AG08395 (cell line): ENCODE results near the gene LRRC8D.
A peak's percentile ranks its signal among the peaks of the same experiment; 100 is the strongest.

Source experiments
- DNase-seq: peaks from one replicate; pipeline ENCODE4 v3.0.0; 2012; ENCODE audit warnings: mixed read lengths, low spot score

The LRRC8D gene

GRCh38 chr1:89807503-89807902 lies 13.3 kb upstream of the LRRC8D start:
- DNase-seq = no peak

- DNase-seq = no peak
Measured at GRCh38 chr1:89807983-89808382, 12.8 kb upstream of the LRRC8D start.

- peak; percentile 52 for DNase-seq
Measured at GRCh38 chr1:89808441-89809117, 12.3 kb upstream of the LRRC8D start.

- peak; percentile 26 for DNase-seq
Measured at GRCh38 chr1:89809556-89809955, 11.3 kb upstream of the LRRC8D start.

- DNase-seq = no peak
Measured at GRCh38 chr1:89810302-89810701, 10.5 kb upstream of the LRRC8D start.

- no peak for DNase-seq
Measured at GRCh38 chr1:89810880-89811279, 10.0 kb upstream of the LRRC8D start.

- no peak for DNase-seq
Measured at GRCh38 chr1:89812992-89813391, 7.8 kb upstream of the LRRC8D start.

- no peak for DNase-seq
Measured at GRCh38 chr1:89815040-89815439, 5.8 kb upstream of the LRRC8D start.

- no peak for DNase-seq
Measured at GRCh38 chr1:89815611-89816010, 5.2 kb upstream of the LRRC8D start.

GRCh38 chr1:89816366-89816765 lies 4.5 kb upstream of the LRRC8D start:
- DNase-seq = no peak

GRCh38 chr1:89821322-89822108 lies 683 bp downstream of the LRRC8D start:
- DNase-seq = peak; percentile 37

GRCh38 chr1:89822109-89822962 lies 1.5 kb downstream of the LRRC8D start:
- no peak for DNase-seq

- DNase-seq = peak; percentile 44
Measured at GRCh38 chr1:89822999-89823628, 2.3 kb downstream of the LRRC8D start.

GRCh38 chr1:89823679-89824292 lies 3.0 kb downstream of the LRRC8D start:
- DNase-seq = no peak

GRCh38 chr1:89826594-89826993 lies 5.8 kb downstream of the LRRC8D start:
- no peak for DNase-seq

GRCh38 chr1:89827330-89827729 lies 6.5 kb downstream of the LRRC8D start:
- DNase-seq = no peak

- no peak for DNase-seq
Measured at GRCh38 chr1:89827902-89828301, 7.1 kb downstream of the LRRC8D start.

- no peak for DNase-seq
Measured at GRCh38 chr1:89829186-89829585, 8.4 kb downstream of the LRRC8D start.

GRCh38 chr1:89831462-89832120 lies 10.8 kb downstream of the LRRC8D start:
- no peak for DNase-seq

- no peak for DNase-seq
Measured at GRCh38 chr1:89832496-89833127, 11.8 kb downstream of the LRRC8D start.
